Ramos (cell line): ENCODE results near the gene RBFOX2.
"Not testable (repeated sequence)": the region's sequence is repeated elsewhere in the genome, so short reads cannot be mapped to it uniquely, and the experiment has no call there.

Source experiments
- in situ Hi-C: fragments of 300-500 bp; cut with MboI; formaldehyde crosslinking; loops from one replicate; pipeline ENCODE4 v1.14.3; 2022; ENCODE audit warnings: low sequenced_read_pairs; ENCODE audit not compliant: unreplicated experiment

The RBFOX2 gene

GRCh38 chr22:36028646-36029405, at the start of gene RBFOX2:
TSS of gene RBFOX2 (minus strand) at chr22:36028824. CDS start at chr22:36028425, 399 bp downstream.
- in situ Hi-C loops, result no loop called here

GRCh38 chr22:36077271-36077670, 48.6 kb upstream of the RBFOX2 start:
- in situ Hi-C loops, result no loop called here

GRCh38 chr22:36075724-36076123, 47.1 kb upstream of the RBFOX2 start:
- in situ Hi-C loops, result no loop called here

- in situ Hi-C loops, result no loop called here
These were observed 46.6 kb upstream of the RBFOX2 start for GRCh38 chr22:36075230-36075629.

- in situ Hi-C loops, result no loop called here
These were observed 44.9 kb upstream of the RBFOX2 start for GRCh38 chr22:36073476-36073875.

GRCh38 chr22:36070645-36071044, 42.0 kb upstream of the RBFOX2 start:
- in situ Hi-C loops, result not testable (repeated sequence)

- in situ Hi-C loops, result loop anchor here (5.0 to 10.0 kb wide), 2 partner anchors 137 to 435 kb away; no protein-coding TSS in a partner anchor
These were observed 40.7 kb upstream of the RBFOX2 start for GRCh38 chr22:36069368-36069767.

GRCh38 chr22:36068776-36069344, 40.2 kb upstream of the RBFOX2 start:
- in situ Hi-C loops, result loop anchor here (5.0 to 10.0 kb wide), 2 partner anchors 137 to 434 kb away; no protein-coding TSS in a partner anchor

GRCh38 chr22:36067235-36067558, 38.6 kb upstream of the RBFOX2 start:
- in situ Hi-C loops, result loop anchor here (5.0 to 10.0 kb wide), 2 partner anchors 135 to 432 kb away; no protein-coding TSS in a partner anchor

GRCh38 chr22:36065775-36066544, 37.3 kb upstream of the RBFOX2 start:
- in situ Hi-C loops, result loop anchor here (5.0 to 10.0 kb wide), 2 partner anchors 134 to 431 kb away; no protein-coding TSS in a partner anchor

- in situ Hi-C loops, result loop anchor here (5.0 to 10.0 kb wide), 2 partner anchors 133 to 431 kb away; no protein-coding TSS in a partner anchor
These were observed 36.8 kb upstream of the RBFOX2 start for GRCh38 chr22:36065462-36065774.

- in situ Hi-C loops, result loop anchor here (10.0 kb wide), 1 partner anchor 430 kb away; no protein-coding TSS in a partner anchor
These were observed 35.7 kb upstream of the RBFOX2 start for GRCh38 chr22:36064358-36064757.

- in situ Hi-C loops, result no loop called here
These were observed 28.4 kb upstream of the RBFOX2 start for GRCh38 chr22:36056980-36057379.

- in situ Hi-C loops, result no loop called here
These were observed 27.0 kb upstream of the RBFOX2 start for GRCh38 chr22:36055376-36056295.

GRCh38 chr22:36054446-36054845, 25.8 kb upstream of the RBFOX2 start:
- in situ Hi-C loops, result not testable (repeated sequence)

- in situ Hi-C loops, result no loop called here
These were observed 24.9 kb upstream of the RBFOX2 start for GRCh38 chr22:36053242-36054147.

GRCh38 chr22:36052505-36052941, 23.9 kb upstream of the RBFOX2 start:
- in situ Hi-C loops, result no loop called here

- in situ Hi-C loops, result no loop called here
These were observed 21.0 kb upstream of the RBFOX2 start for GRCh38 chr22:36049678-36049997.
